Measurements from ENCODE around the gene YTHDF1.

DNA sequence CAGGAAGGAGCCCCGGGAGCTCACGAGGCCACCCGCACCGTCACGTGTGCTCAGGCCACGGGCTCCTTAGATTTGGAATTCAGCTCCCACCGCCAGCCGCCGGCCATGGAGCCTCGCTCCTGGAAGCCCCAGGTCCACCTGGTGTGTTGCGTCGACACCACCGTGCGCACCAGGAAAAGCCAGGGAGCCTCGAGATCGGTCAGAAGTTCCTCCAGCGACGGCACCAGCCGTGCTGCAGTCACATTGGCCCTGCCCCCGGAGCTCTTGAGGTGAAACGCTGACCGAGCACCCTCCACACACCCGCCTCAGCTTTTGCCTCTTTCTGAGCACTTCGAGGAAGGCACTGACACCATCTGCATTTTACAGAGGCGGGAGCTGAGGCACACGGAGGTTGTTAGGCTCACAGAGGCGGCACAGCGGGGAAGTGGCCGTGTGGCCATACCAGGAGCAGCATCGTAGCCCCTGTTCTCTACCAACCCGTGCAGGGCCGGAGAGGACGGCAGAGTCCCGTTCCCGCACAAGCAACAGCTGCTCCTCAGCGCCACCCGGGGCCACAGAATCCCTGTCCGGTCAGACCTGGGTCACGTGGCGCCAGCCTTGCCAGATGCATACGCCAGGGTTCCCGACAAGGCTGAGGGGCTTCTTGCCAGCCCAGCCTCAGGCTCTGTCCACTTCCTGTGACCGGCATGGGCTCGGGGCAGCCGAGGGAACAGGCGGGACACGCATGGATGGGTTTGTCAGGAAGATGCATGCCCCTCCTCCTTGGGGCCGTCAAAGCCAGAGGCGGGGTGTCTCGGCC, 30.8 kb upstream of the YTHDF1 start:
- TF ChIP-seq, protein P1, sequence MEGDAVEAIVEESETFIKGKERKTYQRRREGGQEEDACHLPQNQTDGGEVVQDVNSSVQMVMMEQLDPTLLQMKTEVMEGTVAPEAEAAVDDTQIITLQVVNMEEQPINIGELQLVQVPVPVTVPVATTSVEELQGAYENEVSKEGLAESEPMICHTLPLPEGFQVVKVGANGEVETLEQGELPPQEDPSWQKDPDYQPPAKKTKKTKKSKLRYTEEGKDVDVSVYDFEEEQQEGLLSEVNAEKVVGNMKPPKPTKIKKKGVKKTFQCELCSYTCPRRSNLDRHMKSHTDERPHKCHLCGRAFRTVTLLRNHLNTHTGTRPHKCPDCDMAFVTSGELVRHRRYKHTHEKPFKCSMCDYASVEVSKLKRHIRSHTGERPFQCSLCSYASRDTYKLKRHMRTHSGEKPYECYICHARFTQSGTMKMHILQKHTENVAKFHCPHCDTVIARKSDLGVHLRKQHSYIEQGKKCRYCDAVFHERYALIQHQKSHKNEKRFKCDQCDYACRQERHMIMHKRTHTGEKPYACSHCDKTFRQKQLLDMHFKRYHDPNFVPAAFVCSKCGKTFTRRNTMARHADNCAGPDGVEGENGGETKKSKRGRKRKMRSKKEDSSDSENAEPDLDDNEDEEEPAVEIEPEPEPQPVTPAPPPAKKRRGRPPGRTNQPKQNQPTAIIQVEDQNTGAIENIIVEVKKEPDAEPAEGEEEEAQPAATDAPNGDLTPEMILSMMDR (IDR thresholded peaks at IDR 0.05; ENCODE audit: low read depth, low read length), result no peak
- no peak for TF ChIP-seq EZH2phosphoT487 (IDR thresholded peaks at IDR 0.05; ENCODE audit: low read depth)

Measured in OCI-LY3 (cell line).